HepG2 (cell line): Measurements from ENCODE around the gene ARSJ.

Source experiments
- CTCF ChIP-seq: sonication (generic); formaldehyde crosslinking; IDR thresholded peaks from 2 replicates; pipeline ENCODE4 v1.5.0; 2020; ENCODE audit warnings: mild to moderate bottlenecking, missing genetic modification reagents, moderate library complexity
- JARID2 ChIP-seq: sonication (generic); formaldehyde crosslinking; IDR thresholded peaks from 2 replicates; pipeline ENCODE4 v1.8.1; 2023; ENCODE audit warnings: missing genetic modification reagents, inconsistent platforms; ENCODE audit not compliant: insufficient replicate concordance
- MAZ ChIP-seq, 2 experiments: sonication (generic) in 1 of 2; formaldehyde crosslinking in 1 of 2; IDR thresholded peaks; 2 replicates each; pipeline versions ENCODE4 v1.5.0 to v1.6.1; 2012 to 2020; ENCODE audit warnings: low read depth in 2 of 2, mild to moderate bottlenecking in 2 of 2, borderline replicate concordance in 1 of 2, improper control_type of control experiment in 1 of 2, low read length in 1 of 2, missing genetic modification reagents in 1 of 2, moderate library complexity in 1 of 2
- MIER2 ChIP-seq: IDR thresholded peaks from 2 replicates; pipeline ENCODE4 v1.6.1; 2016; ENCODE audit warnings: missing biosample characterization, missing genetic modification reagents
- REXO4 ChIP-seq: sonication (generic); formaldehyde crosslinking; IDR thresholded peaks from 2 replicates; pipeline ENCODE4 v1.8.0; 2022; ENCODE audit warnings: missing genetic modification reagents, mild to moderate bottlenecking, borderline replicate concordance
- STAG1 ChIP-seq: sonication (generic); formaldehyde crosslinking; IDR thresholded peaks from 2 replicates; pipeline ENCODE4 v1.4.0; 2020; ENCODE audit warnings: missing genetic modification reagents
- TCF12 ChIP-seq, 2 experiments: fragments of 450-650 bp in 1 of 2; sonication (generic) in 1 of 2; formaldehyde crosslinking in 1 of 2; IDR thresholded peaks; 2 replicates each; pipeline versions ENCODE4 v1.6.1 to v1.8.0; 2017 to 2022; ENCODE audit warnings: antibody characterized with exemption in 1 of 2, mild to moderate bottlenecking in 1 of 2, missing genetic modification reagents in 1 of 2, moderate library complexity in 1 of 2
- ZFP36 ChIP-seq: fragments of 150-350 bp; IDR thresholded peaks from 2 replicates; pipeline ENCODE4 v1.6.1; 2018; ENCODE audit warnings: borderline replicate concordance, low read length, low read depth; ENCODE audit not compliant: partially characterized antibody
- ZNF136 ChIP-seq: sonication (generic); formaldehyde crosslinking; IDR thresholded peaks from 2 replicates; pipeline ENCODE4 v1.8.1; 2022; ENCODE audit warnings: low read depth, mild to moderate bottlenecking, moderate library complexity, missing genetic modification reagents
- ZNF432 ChIP-seq: sonication (generic); formaldehyde crosslinking; IDR thresholded peaks from 2 replicates; pipeline ENCODE4 v1.5.0; 2020; ENCODE audit warnings: missing genetic modification reagents, mild to moderate bottlenecking, borderline replicate concordance
- ZNF558 ChIP-seq: sonication (generic); formaldehyde crosslinking; IDR thresholded peaks from 2 replicates; pipeline ENCODE4 v1.9.0; 2022; ENCODE audit warnings: mild to moderate bottlenecking, missing genetic modification reagents, borderline replicate concordance
- ZNF639 ChIP-seq: conservative IDR thresholded peaks from 2 replicates; pipeline ENCODE4 v1.6.1; 2018; ENCODE audit warnings: missing genetic modification reagents
- ZNF891 ChIP-seq: sonication (generic); formaldehyde crosslinking; IDR thresholded peaks from 2 replicates; pipeline ENCODE4 v1.5.0; 2020; ENCODE audit warnings: mild to moderate bottlenecking, missing genetic modification reagents

- TF ChIP-seq JARID2 (no peak), ZNF558 (no peak), MIER2 (CRISPR knock-in tag) (no peak), REXO4 (CRISPR knock-in tag) (no peak), ZNF639 (CRISPR knock-in tag) (no peak), ZFP36 (no peak), ZNF432 (no peak), STAG1 (CRISPR knock-in tag) (no peak), TCF12 (IDR thresholded peaks at IDR 0.05) (no peak), TCF12 (CRISPR knock-in tag; IDR thresholded peaks at IDR 0.05) (no peak), ZNF136 (no peak), ZNF891 (no peak), CTCF (no peak), MAZ (IDR thresholded peaks at IDR 0.05; ENCODE audit: borderline replicate concordance, low read depth, low read length) (no peak), MAZ (CRISPR knock-in tag; IDR thresholded peaks at IDR 0.05; ENCODE audit: low read depth) (no peak)
These were observed 2.5 kb downstream of the ARSJ start for GRCh38 chr4:113976741-113977525.
